T1000 (cell line): ENCODE results near the gene NTRK2.

Experiments used
- DNase-seq: peaks from one replicate; lab custom pipeline; 2025; ENCODE audit warnings: mixed read lengths; lab: John Stamatoyannopoulos, UW

The NTRK2 gene

GRCh38 chr9:84850830-84851392, 181.4 kb downstream of the NTRK2 start:
- no peak for DNase-seq

GRCh38 chr9:84851935-84852585, 182.5 kb downstream of the NTRK2 start:
- peak; percentile 66 for DNase-seq

GRCh38 chr9:84852617-84853301, 183.2 kb downstream of the NTRK2 start:
- DNase-seq = no peak

- DNase-seq = no peak
These were observed 186.7 kb downstream of the NTRK2 start for GRCh38 chr9:84856181-84856632.

GRCh38 chr9:84857211-84857610, 187.7 kb downstream of the NTRK2 start:
- no peak for DNase-seq

GRCh38 chr9:84858364-84858763, 188.8 kb downstream of the NTRK2 start:
- DNase-seq = no peak

- DNase-seq = no peak
These were observed 191.0 kb downstream of the NTRK2 start for GRCh38 chr9:84860249-84861115.

GRCh38 chr9:84861455-84861854, 191.9 kb downstream of the NTRK2 start:
- no peak for DNase-seq

GRCh38 chr9:84862308-84862707, 192.8 kb downstream of the NTRK2 start:
- DNase-seq = no peak

GRCh38 chr9:84862810-84863287, 193.3 kb downstream of the NTRK2 start:
- DNase-seq = no peak

GRCh38 chr9:84863372-84863771, 193.8 kb downstream of the NTRK2 start:
- DNase-seq = no peak

GRCh38 chr9:84866396-84867175, 197.1 kb downstream of the NTRK2 start:
- no peak for DNase-seq

- DNase-seq = no peak
These were observed 197.7 kb downstream of the NTRK2 start for GRCh38 chr9:84867186-84867585.

GRCh38 chr9:84869091-84869490, 199.6 kb downstream of the NTRK2 start:
- no peak for DNase-seq

- DNase-seq = no peak
These were observed 202.5 kb downstream of the NTRK2 start for GRCh38 chr9:84871983-84872382.

- DNase-seq = no peak
These were observed 204.5 kb downstream of the NTRK2 start for GRCh38 chr9:84874022-84874421.

- DNase-seq = no peak
These were observed 205.1 kb downstream of the NTRK2 start for GRCh38 chr9:84874596-84874995.

GRCh38 chr9:84875193-84875592, 205.7 kb downstream of the NTRK2 start:
- no peak for DNase-seq

GRCh38 chr9:84879631-84880030, 210.1 kb downstream of the NTRK2 start:
- no peak for DNase-seq

GRCh38 chr9:84880835-84881234, 211.3 kb downstream of the NTRK2 start:
- no peak for DNase-seq

- DNase-seq = no peak
These were observed 217.3 kb downstream of the NTRK2 start for GRCh38 chr9:84886866-84887265.
